Measurements from ENCODE around the gene NCDN.

Gene NCDN

GRCh38 chr1:35554266-35555211 lies 3.1 kb upstream of the NCDN start:
- DNase-seq (ENCODE audit: low read depth) = no peak

- no peak for DNase-seq (ENCODE audit: low read depth)
These were observed 2.4 kb upstream of the NCDN start for GRCh38 chr1:35555212-35555584.

- DNase-seq (ENCODE audit: low read depth) = no peak
These were observed 1.8 kb upstream of the NCDN start for GRCh38 chr1:35555601-35556477.

- DNase-seq (ENCODE audit: low read depth) = no peak
These were observed 998 bp upstream of the NCDN start for GRCh38 chr1:35556484-35557117.

GRCh38 chr1:35557118-35557610 lies 435 bp upstream of the NCDN start, which contains the start of gene KIAA0319L:
KIAA0319L (minus strand) TSS chr1:35557403; CDS start chr1:35554491, 2,912 bp downstream.
- no peak for DNase-seq (ENCODE audit: low read depth)

- DNase-seq (ENCODE audit: low read depth) = no peak
These were observed 1.0 kb downstream of the NCDN start for GRCh38 chr1:35558374-35559316.

- no peak for DNase-seq (ENCODE audit: low read depth)
These were observed 1.8 kb downstream of the NCDN start for GRCh38 chr1:35559317-35559944.

GRCh38 chr1:35560256-35561225 lies 2.9 kb downstream of the NCDN start:
- no peak for DNase-seq (ENCODE audit: low read depth)

- DNase-seq (ENCODE audit: low read depth) = no peak
These were observed 3.8 kb downstream of the NCDN start for GRCh38 chr1:35561297-35561971.

- no peak for DNase-seq (ENCODE audit: low read depth)
These were observed 4.5 kb downstream of the NCDN start for GRCh38 chr1:35561972-35562680.

GRCh38 chr1:35563166-35563565 lies 5.6 kb downstream of the NCDN start:
- DNase-seq (ENCODE audit: low read depth) = no peak

GRCh38 chr1:35564037-35564883 lies 6.7 kb downstream of the NCDN start:
- DNase-seq (ENCODE audit: low read depth) = peak; percentile 69

GRCh38 chr1:35564884-35565741 lies 7.5 kb downstream of the NCDN start:
- DNase-seq (ENCODE audit: low read depth) = no peak

- DNase-seq (ENCODE audit: low read depth) = no peak
These were observed 8.1 kb downstream of the NCDN start for GRCh38 chr1:35565742-35566133.

GRCh38 chr1:35567947-35568558 lies 10.5 kb downstream of the NCDN start:
- no peak for DNase-seq (ENCODE audit: low read depth)

GRCh38 chr1:35568975-35569395 lies 11.4 kb downstream of the NCDN start:
- peak; percentile 34 for DNase-seq (ENCODE audit: low read depth)
